ENCODE data around the gene ZPLD1. TPM values are rescaled to one million over a fixed set of nuclear protein-coding genes. Genes with fewer than 3 reads are reported as not detected.

The ZPLD1 gene
- total RNA-seq, 1 experiment from 2014 or later = not detected

GRCh38 chr3:102480139-102480538, 45.3 kb downstream of the ZPLD1 start:
- ChIA-PET RAD21 (ENCODE audit: low non-redundant PET in 1 of 2, low total read pairs in 2 of 2, uncharacterized antibody in 2 of 2, unreplicated experiment in 2 of 2) (no interaction called here), CTCF (interaction anchor here (2.0 kb wide), 1 partner anchor 9 kb away, joined by 5 read pairs; no protein-coding TSS in a partner anchor), POLR2A (no interaction called here)
- H3K79me2 ChIP-seq (ENCODE audit: insufficient read depth, low read length) = no peaks in the 10 kb centered on the region
- no TSS peak for BruUV-seq (replicated peaks)
- H3K9me3 ChIP-seq (ENCODE audit: control insufficient read depth in 1 of 2, insufficient read depth in 1 of 2, low read depth in 1 of 2, low read length in 2 of 2) = no peaks in the 10 kb centered on the region
- no peak overlapping the region for H3K9ac ChIP-seq (ENCODE audit: low read length)
- H3K9me2 ChIP-seq (ENCODE audit: insufficient read depth) = no peaks in the 10 kb centered on the region
- no peaks in the 10 kb centered on the region for H3K27me3 ChIP-seq (ENCODE audit: insufficient read depth, low read length)
- H3K4me3 ChIP-seq (replicated peaks in 1 of 2; ENCODE audit: low read depth in 1 of 2, low read length in 2 of 2) = no peak overlapping the region
- intact Hi-C loops (cut with micrococcal nuclease) = no loop called here
- DNase-seq (ENCODE audit: low read depth, low spot score) = no peak
- H3K4me2 ChIP-seq (ENCODE audit: low read length) = no peak overlapping the region
- no peak for ATAC-seq
- TF ChIP-seq REST (IDR thresholded peaks at IDR 0.05; ENCODE audit: low read depth) = no peak
- TF ChIP-seq TCF7L2 (IDR thresholded peaks at IDR 0.05; ENCODE audit: borderline replicate concordance, extremely low read depth, insufficient read depth, insufficient read length) = no peak
- TF ChIP-seq RAD21 (IDR thresholded peaks at IDR 0.05; ENCODE audit: low read depth) = no peak
- no peak for TF ChIP-seq EZH2 (IDR thresholded peaks at IDR 0.05)
- no peaks in the 10 kb centered on the region for H4K20me1 ChIP-seq (ENCODE audit: insufficient read depth)
- no peaks in the 10 kb centered on the region for H3K4me1 ChIP-seq (ENCODE audit: control insufficient read depth in 1 of 2, insufficient read depth in 2 of 2, low read length in 2 of 2)
- no peak overlapping the region for H2AFZ ChIP-seq (ENCODE audit: low read depth, low read length, poor library complexity, severe bottlenecking)
- H3K36me3 ChIP-seq (ENCODE audit: control insufficient read depth in 1 of 2, insufficient read depth in 2 of 2, low read length in 2 of 2) = no peaks in the 10 kb centered on the region
- no peak overlapping the region for H3K27ac ChIP-seq (ENCODE audit: low read depth, low read length)

GRCh38 chr3:102481050-102481449, 46.2 kb downstream of the ZPLD1 start:
- Histone ChIP-seq H3K27me3 (ENCODE audit: insufficient read depth, low read length) (no peaks in the 10 kb centered on the region), H3K4me1 (ENCODE audit: control insufficient read depth in 1 of 2, insufficient read depth in 2 of 2, low read length in 2 of 2) (no peaks in the 10 kb centered on the region), H3K4me2 (ENCODE audit: low read length) (no peak overlapping the region), H3K27ac (ENCODE audit: low read depth, low read length) (no peak overlapping the region), H3K9me2 (ENCODE audit: insufficient read depth) (no peaks in the 10 kb centered on the region), H3K9ac (ENCODE audit: low read length) (no peak overlapping the region), H3K79me2 (ENCODE audit: insufficient read depth, low read length) (no peaks in the 10 kb centered on the region), H3K36me3 (ENCODE audit: control insufficient read depth in 1 of 2, insufficient read depth in 2 of 2, low read length in 2 of 2) (no peaks in the 10 kb centered on the region), H2AFZ (ENCODE audit: low read depth, low read length, poor library complexity, severe bottlenecking) (no peak overlapping the region), H4K20me1 (ENCODE audit: insufficient read depth) (no peaks in the 10 kb centered on the region), H3K9me3 (ENCODE audit: control insufficient read depth in 1 of 2, insufficient read depth in 1 of 2, low read depth in 1 of 2, low read length in 2 of 2) (no peaks in the 10 kb centered on the region), H3K4me3 (replicated peaks in 1 of 2; ENCODE audit: low read depth in 1 of 2, low read length in 2 of 2) (no peak overlapping the region)
- ChIA-PET RAD21 (ENCODE audit: low non-redundant PET in 1 of 2, low total read pairs in 2 of 2, uncharacterized antibody in 2 of 2, unreplicated experiment in 2 of 2) (no interaction called here), POLR2A (no interaction called here), CTCF (interaction anchor here (2.0 kb wide), 1 partner anchor 10 kb away, joined by 5 read pairs; no protein-coding TSS in a partner anchor)
- DNase-seq (ENCODE audit: low read depth, low spot score) (no peak), ATAC-seq (no peak)
- BruUV-seq (replicated peaks) = no TSS peak
- intact Hi-C loops (cut with micrococcal nuclease) = no loop called here
- TF ChIP-seq ELF1 (IDR thresholded peaks at IDR 0.05; ENCODE audit: borderline replicate concordance, low read depth) (no peak), REST (IDR thresholded peaks at IDR 0.05; ENCODE audit: low read depth) (no peak), ZNF274 (IDR thresholded peaks at IDR 0.05; ENCODE audit: low read depth, low read length) (no peak), EZH2 (IDR thresholded peaks at IDR 0.05) (no peak), TCF7L2 (IDR thresholded peaks at IDR 0.05; ENCODE audit: borderline replicate concordance, extremely low read depth, insufficient read depth, insufficient read length) (no peak), YY1 (IDR thresholded peaks at IDR 0.05; ENCODE audit: extremely low read depth, insufficient replicate concordance, low read depth, low read length) (no peak)
- TF ChIP-seq, protein P1, sequence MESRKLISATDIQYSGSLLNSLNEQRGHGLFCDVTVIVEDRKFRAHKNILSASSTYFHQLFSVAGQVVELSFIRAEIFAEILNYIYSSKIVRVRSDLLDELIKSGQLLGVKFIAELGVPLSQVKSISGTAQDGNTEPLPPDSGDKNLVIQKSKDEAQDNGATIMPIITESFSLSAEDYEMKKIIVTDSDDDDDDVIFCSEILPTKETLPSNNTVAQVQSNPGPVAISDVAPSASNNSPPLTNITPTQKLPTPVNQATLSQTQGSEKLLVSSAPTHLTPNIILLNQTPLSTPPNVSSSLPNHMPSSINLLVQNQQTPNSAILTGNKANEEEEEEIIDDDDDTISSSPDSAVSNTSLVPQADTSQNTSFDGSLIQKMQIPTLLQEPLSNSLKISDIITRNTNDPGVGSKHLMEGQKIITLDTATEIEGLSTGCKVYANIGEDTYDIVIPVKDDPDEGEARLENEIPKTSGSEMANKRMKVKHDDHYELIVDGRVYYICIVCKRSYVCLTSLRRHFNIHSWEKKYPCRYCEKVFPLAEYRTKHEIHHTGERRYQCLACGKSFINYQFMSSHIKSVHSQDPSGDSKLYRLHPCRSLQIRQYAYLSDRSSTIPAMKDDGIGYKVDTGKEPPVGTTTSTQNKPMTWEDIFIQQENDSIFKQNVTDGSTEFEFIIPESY (IDR thresholded peaks at IDR 0.05; ENCODE audit: extremely low read depth, insufficient replicate concordance, low read length) = no peak

All from HCT116 (cell line).